ENCODE results near the gene BCORL1.
A peak's percentile ranks its signal among the peaks of the same experiment; 100 is the strongest.

The BCORL1 gene

GRCh38 chrX:130015181-130015580, 32.7 kb downstream of the BCORL1 start:
- no peak for TF ChIP-seq CTCF (IDR thresholded peaks at IDR 0.05; ENCODE audit: low read depth, low read length)
- DNase-seq (ENCODE audit: low read depth in 2 of 2): no peak
- H3K4me3 ChIP-seq (replicated peaks in 1 of 2; ENCODE audit: low read depth in 2 of 2, low read length in 2 of 2): no peak overlapping the region

- H3K4me3 ChIP-seq (replicated peaks in 1 of 2; ENCODE audit: low read depth in 2 of 2, low read length in 2 of 2): no peak overlapping the region
- no peak for TF ChIP-seq CTCF (IDR thresholded peaks at IDR 0.05; ENCODE audit: low read depth, low read length)
- no peak for DNase-seq (ENCODE audit: low read depth in 2 of 2)
These were observed 35.7 kb downstream of the BCORL1 start for GRCh38 chrX:130018143-130018542.

GRCh38 chrX:130020661-130021324, 38.4 kb downstream of the BCORL1 start:
- no peak overlapping the region for H3K4me3 ChIP-seq (replicated peaks in 1 of 2; ENCODE audit: low read depth in 2 of 2, low read length in 2 of 2)
- DNase-seq (ENCODE audit: low read depth in 2 of 2): no peak
- no peak for TF ChIP-seq CTCF (IDR thresholded peaks at IDR 0.05; ENCODE audit: low read depth, low read length)

GRCh38 chrX:130024127-130024526, 41.7 kb downstream of the BCORL1 start:
- no peak overlapping the region for H3K4me3 ChIP-seq (replicated peaks in 1 of 2; ENCODE audit: low read depth in 2 of 2, low read length in 2 of 2)
- TF ChIP-seq CTCF (IDR thresholded peaks at IDR 0.05; ENCODE audit: low read depth, low read length): no peak
- DNase-seq (ENCODE audit: low read depth in 2 of 2): peak; percentile 73 to 74

- TF ChIP-seq CTCF (IDR thresholded peaks at IDR 0.05; ENCODE audit: low read depth, low read length): no peak
- no peak overlapping the region for H3K4me3 ChIP-seq (replicated peaks in 1 of 2; ENCODE audit: low read depth in 2 of 2, low read length in 2 of 2)
- no peak for DNase-seq (ENCODE audit: low read depth in 2 of 2)
These were observed 42.8 kb downstream of the BCORL1 start for GRCh38 chrX:130025256-130025655.

GRCh38 chrX:130027569-130027968, 45.1 kb downstream of the BCORL1 start:
- DNase-seq (ENCODE audit: low read depth in 2 of 2): no peak
- H3K4me3 ChIP-seq (replicated peaks in 1 of 2; ENCODE audit: low read depth in 2 of 2, low read length in 2 of 2): no peak overlapping the region
- no peak for TF ChIP-seq CTCF (IDR thresholded peaks at IDR 0.05; ENCODE audit: low read depth, low read length)

GRCh38 chrX:130028196-130028595, 45.8 kb downstream of the BCORL1 start:
- peak; percentile 56 to 62 for DNase-seq (ENCODE audit: low read depth in 2 of 2)
- H3K4me3 ChIP-seq (replicated peaks in 1 of 2; ENCODE audit: low read depth in 2 of 2, low read length in 2 of 2): no peak overlapping the region
- TF ChIP-seq CTCF (IDR thresholded peaks at IDR 0.05; ENCODE audit: low read depth, low read length): peak; percentile 72
